ENCODE results near the gene STK32A. TPM values are rescaled to one million over a fixed set of nuclear protein-coding genes. Genes with fewer than 3 reads are reported as not detected.

The STK32A gene
- polyA plus RNA-seq, 1 donor (not counting 4 experiments of a cell fraction or from before 2014, with no cell fraction given), result 0.01 TPM

DNA sequence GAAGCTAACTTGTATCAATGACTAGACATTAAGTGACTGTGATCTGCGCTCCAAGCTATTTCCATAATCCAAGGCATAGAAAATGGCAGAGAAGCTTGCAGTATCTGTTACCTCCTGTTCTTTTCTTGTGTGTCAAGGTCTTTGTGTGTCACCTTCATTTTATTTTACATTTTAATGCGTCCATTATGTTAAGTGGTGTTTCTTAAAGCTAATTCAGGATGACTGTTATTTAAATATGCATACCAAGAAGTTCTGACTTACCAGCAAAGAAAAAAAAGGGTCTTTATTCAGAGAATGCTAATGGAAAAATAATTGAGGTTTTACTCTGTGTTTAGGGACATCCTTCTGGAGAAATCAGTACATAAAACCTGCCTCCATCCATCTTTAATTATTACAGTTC, 52.3 kb downstream of the STK32A start:
- no peaks in the 10 kb centered on the region for H3K27me3 ChIP-seq (ENCODE audit: control insufficient read depth, extremely low read depth, insufficient read depth, low read length)
- FAIRE-seq, result no peak
- no peaks in the 10 kb centered on the region for H4K20me1 ChIP-seq (ENCODE audit: control insufficient read depth, extremely low read depth, insufficient read depth, low read length)
- no peak overlapping the region for H2AFZ ChIP-seq (ENCODE audit: control insufficient read depth, low read length)
- TF ChIP-seq EZH2 (IDR thresholded peaks at IDR 0.05; ENCODE audit: low read length) (no peak), CTCF (optimal IDR thresholded peaks at IDR 0.05 in 1 of 3, IDR thresholded peaks at IDR 0.05 in 1 of 3, conservative IDR thresholded peaks at IDR 0.05 in 1 of 3; ENCODE audit: extremely low read depth in 1 of 3, insufficient read depth in 2 of 3, low read length in 3 of 3) (no peak)
- H3K79me2 ChIP-seq (ENCODE audit: control insufficient read depth, insufficient read depth, low read length), result no peaks in the 10 kb centered on the region
- no peak overlapping the region for H3K27ac ChIP-seq (ENCODE audit: control insufficient read depth, insufficient read depth, low read length)
- H3K36me3 ChIP-seq (ENCODE audit: control insufficient read depth in 2 of 2, extremely low read depth in 1 of 2, insufficient read depth in 2 of 2, low read length in 2 of 2), result no peaks in the 10 kb centered on the region
- DNase-seq (ENCODE audit: low read depth, low spot score), result no peak
- no peaks in the 10 kb centered on the region for H3K4me1 ChIP-seq (ENCODE audit: control insufficient read depth, extremely low read depth, insufficient read depth, low read length)
- no peak overlapping the region for H3K9ac ChIP-seq (ENCODE audit: control insufficient read depth, extremely low read depth, insufficient read depth, low read length)
- no peak overlapping the region for H3K4me2 ChIP-seq (ENCODE audit: control insufficient read depth, extremely low read depth, insufficient read depth, low read depth, low read length)
- no peaks in the 10 kb centered on the region for H3K9me1 ChIP-seq (ENCODE audit: control insufficient read depth, extremely low read depth, insufficient read depth, low read length)
- no peak overlapping the region for H3K4me3 ChIP-seq (ENCODE audit: control insufficient read depth in 2 of 3, extremely low read depth in 1 of 3, insufficient read depth in 2 of 3, low read depth in 1 of 3, low read length in 3 of 3)
- no peaks in the 10 kb centered on the region for H3K9me3 ChIP-seq (ENCODE audit: control insufficient read depth, low read depth, low read length)
- dilution Hi-C loops (cut with MboI; ENCODE audit: extremely low pct_ligation_motif_present, low sequenced_read_pairs), result no loop called here

- Histone ChIP-seq H3K4me2 (ENCODE audit: control insufficient read depth, extremely low read depth, insufficient read depth, low read depth, low read length) (no peak overlapping the region), H3K9me1 (ENCODE audit: control insufficient read depth, extremely low read depth, insufficient read depth, low read length) (no peaks in the 10 kb centered on the region), H3K27me3 (ENCODE audit: control insufficient read depth, extremely low read depth, insufficient read depth, low read length) (no peaks in the 10 kb centered on the region), H3K9me3 (ENCODE audit: control insufficient read depth, low read depth, low read length) (no peaks in the 10 kb centered on the region), H4K20me1 (ENCODE audit: control insufficient read depth, extremely low read depth, insufficient read depth, low read length) (no peaks in the 10 kb centered on the region), H3K4me1 (ENCODE audit: control insufficient read depth, extremely low read depth, insufficient read depth, low read length) (no peaks in the 10 kb centered on the region), H3K36me3 (ENCODE audit: control insufficient read depth in 2 of 2, extremely low read depth in 1 of 2, insufficient read depth in 2 of 2, low read length in 2 of 2) (no peaks in the 10 kb centered on the region), H3K9ac (ENCODE audit: control insufficient read depth, extremely low read depth, insufficient read depth, low read length) (no peak overlapping the region), H2AFZ (ENCODE audit: control insufficient read depth, low read length) (no peak overlapping the region), H3K4me3 (ENCODE audit: control insufficient read depth in 2 of 3, extremely low read depth in 1 of 3, insufficient read depth in 2 of 3, low read depth in 1 of 3, low read length in 3 of 3) (no peak overlapping the region), H3K79me2 (ENCODE audit: control insufficient read depth, insufficient read depth, low read length) (no peaks in the 10 kb centered on the region), H3K27ac (ENCODE audit: control insufficient read depth, insufficient read depth, low read length) (no peak overlapping the region)
- DNase-seq (ENCODE audit: low read depth, low spot score) (no peak), FAIRE-seq (no peak)
- TF ChIP-seq EZH2 (IDR thresholded peaks at IDR 0.05; ENCODE audit: low read length) (no peak), CTCF (optimal IDR thresholded peaks at IDR 0.05 in 1 of 3, IDR thresholded peaks at IDR 0.05 in 1 of 3, conservative IDR thresholded peaks at IDR 0.05 in 1 of 3; ENCODE audit: extremely low read depth in 1 of 3, insufficient read depth in 2 of 3, low read length in 3 of 3) (no peak)
- dilution Hi-C loops (cut with MboI; ENCODE audit: extremely low pct_ligation_motif_present, low sequenced_read_pairs), result no loop called here
Observed at GRCh38 chr5:147290261-147290660, 55.4 kb downstream of the STK32A start.

Measured in keratinocyte (primary cell).